GM12801 (cell line): ENCODE data around the gene KDM2B.

Experiments used
- TF ChIP-seq, protein P1 (sequence below): IDR thresholded peaks from one replicate; pipeline ENCODE4 v1.5.1; 2011; ENCODE audit warnings: control low read depth; ENCODE audit not compliant: insufficient read length; ENCODE audit errors: extremely low read depth

Gene KDM2B

DNA sequence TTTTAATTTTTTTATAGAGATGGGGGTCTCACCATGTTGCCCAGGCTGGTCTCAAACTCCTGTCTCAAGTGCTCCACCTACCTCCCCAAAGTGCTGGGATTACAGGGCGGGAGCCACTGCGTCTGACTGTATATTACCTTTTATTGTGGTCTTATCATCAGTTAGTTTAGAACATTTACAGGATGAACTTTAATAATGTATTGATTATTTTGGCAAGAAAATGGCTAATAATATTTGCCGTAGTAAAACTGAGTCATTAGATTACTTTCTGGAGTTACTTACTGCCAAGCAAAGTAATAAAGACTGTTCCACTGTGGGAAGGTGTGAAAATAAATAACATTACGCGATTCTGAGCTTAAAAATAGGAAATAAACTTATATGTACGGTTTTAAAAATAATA, 21.9 kb upstream of the KDM2B start:
- TF ChIP-seq, protein P1, sequence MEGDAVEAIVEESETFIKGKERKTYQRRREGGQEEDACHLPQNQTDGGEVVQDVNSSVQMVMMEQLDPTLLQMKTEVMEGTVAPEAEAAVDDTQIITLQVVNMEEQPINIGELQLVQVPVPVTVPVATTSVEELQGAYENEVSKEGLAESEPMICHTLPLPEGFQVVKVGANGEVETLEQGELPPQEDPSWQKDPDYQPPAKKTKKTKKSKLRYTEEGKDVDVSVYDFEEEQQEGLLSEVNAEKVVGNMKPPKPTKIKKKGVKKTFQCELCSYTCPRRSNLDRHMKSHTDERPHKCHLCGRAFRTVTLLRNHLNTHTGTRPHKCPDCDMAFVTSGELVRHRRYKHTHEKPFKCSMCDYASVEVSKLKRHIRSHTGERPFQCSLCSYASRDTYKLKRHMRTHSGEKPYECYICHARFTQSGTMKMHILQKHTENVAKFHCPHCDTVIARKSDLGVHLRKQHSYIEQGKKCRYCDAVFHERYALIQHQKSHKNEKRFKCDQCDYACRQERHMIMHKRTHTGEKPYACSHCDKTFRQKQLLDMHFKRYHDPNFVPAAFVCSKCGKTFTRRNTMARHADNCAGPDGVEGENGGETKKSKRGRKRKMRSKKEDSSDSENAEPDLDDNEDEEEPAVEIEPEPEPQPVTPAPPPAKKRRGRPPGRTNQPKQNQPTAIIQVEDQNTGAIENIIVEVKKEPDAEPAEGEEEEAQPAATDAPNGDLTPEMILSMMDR, result no peak

- TF ChIP-seq, protein P1, result no peak
These were observed 20.0 kb upstream of the KDM2B start for GRCh38 chr12:121600702-121601336.

DNA sequence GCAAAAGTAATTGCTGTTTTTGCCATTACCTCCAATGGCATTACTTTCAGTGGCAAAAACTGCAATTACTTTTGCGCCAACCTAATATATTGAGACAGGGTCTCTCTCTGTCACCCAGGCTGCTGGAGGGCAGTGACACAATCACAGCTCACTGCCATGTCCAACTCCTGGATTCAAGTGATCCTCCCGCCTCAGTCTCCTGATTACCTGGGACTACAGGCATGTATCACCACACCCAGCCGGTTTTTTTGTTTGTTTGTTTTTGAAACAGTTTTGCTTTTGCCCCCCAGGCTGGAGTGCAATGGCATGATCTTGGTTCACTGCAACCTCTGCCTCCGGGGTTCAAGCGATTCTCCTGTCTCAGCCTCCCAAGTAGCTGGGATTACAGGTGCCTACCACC, 15.7 kb upstream of the KDM2B start:
- TF ChIP-seq, protein P1, result no peak

DNA sequence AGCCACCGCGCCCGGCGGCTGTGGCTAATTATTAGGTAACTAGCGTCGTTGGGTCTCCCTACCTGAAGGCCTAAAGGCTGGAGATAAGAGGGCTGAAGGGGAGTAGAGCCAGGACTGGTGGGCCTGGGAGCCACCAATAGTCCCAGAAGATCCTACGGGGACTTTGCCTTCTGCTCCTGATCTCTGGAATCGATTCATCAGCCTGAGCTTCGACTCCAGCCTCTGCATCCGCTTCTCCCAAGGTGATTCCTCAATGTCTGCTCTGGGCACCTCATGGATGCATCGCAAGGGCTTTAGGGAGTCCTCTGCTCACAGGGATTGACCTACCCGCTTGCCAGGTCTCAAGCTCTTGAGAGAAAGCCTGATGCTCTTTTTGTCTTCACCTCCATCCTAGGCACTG, 14.7 kb upstream of the KDM2B start:
- TF ChIP-seq, protein P1, result no peak

DNA sequence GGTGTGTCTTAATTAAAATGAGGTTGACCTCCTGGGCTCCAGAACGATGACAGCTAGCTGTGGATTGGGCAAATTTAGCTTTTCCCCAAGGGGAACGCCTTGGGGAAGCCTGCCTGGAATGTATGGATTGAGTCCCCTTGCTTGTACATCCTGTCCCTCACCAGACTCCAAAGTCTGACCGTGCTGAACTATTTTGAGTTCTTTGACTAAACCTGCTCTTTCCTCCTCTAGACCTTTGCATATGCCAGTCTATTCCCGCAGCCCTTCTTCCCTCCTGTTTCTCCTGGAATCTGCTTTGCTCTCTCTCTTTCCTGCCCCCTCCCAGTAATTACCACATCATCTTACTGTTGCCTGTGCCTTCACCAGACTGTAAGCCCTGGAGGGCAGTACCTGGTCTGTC, 11.5 kb upstream of the KDM2B start:
- TF ChIP-seq, protein P1, result no peak

- TF ChIP-seq, protein P1, result no peak
These were observed 9.8 kb upstream of the KDM2B start for GRCh38 chr12:121590476-121591143.

DNA sequence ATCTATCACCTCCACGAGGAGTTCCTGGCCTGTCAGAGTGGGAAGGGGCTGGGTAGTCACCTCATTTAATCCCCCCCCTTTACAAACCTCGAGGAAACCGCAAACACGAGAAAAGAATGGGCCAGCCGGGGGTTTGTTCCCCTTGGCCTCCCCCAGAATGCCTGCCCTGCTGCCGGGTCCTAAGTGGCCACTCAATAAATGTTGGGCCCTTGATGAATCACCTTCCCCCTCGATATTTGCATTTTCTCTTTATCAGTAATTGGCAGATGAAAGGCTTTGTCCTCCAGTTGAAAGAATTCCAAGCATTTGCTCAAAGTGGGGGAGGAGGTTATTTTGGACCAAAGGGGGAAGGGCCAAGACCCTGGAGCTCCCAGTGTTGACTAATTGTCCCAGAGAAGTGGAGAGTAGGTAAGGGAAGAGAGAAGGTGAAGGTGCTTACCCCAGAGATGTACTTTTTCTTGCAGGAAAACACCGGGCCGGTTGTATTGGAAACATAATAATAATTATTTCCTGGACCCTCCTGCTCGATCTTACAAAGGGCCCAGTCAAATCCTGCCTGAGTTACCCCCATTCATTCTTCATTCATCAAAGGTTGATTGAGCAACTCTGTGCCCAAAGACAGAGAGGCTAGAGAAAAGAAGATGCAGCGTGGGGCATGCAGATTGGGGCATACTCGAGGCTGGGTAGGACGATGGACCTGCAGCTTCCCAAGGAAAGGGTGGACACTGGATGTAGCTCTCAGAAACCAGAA, 1.9 kb upstream of the KDM2B start:
- TF ChIP-seq, protein P1, result no peak
